GM23248 (cell line): ENCODE measurements around the gene R3HCC1L.

ENCODE experiments used
- EZH2 ChIP-seq: fragments of 200-600 bp; sonication (generic); IDR thresholded peaks from 2 replicates; pipeline ENCODE4 v1.6.1; 2018; ENCODE audit warnings: antibody characterized with exemption, mild to moderate bottlenecking; ENCODE audit not compliant: insufficient read depth, poor library complexity, severe bottlenecking
- EZH2phosphoT487 ChIP-seq: fragments of 200-600 bp; sonication (generic); IDR thresholded peaks from 2 replicates; pipeline ENCODE4 v1.6.1; 2018; ENCODE audit warnings: antibody characterized with exemption, moderate library complexity, mild to moderate bottlenecking, low read depth; ENCODE audit not compliant: insufficient read depth

- TF ChIP-seq EZH2, result no peak
- no peak for TF ChIP-seq EZH2phosphoT487
These were observed 37.6 kb downstream of the R3HCC1L start for GRCh38 chr10:98172073-98172472.
